IMR-90 (cell line): ENCODE measurements around the gene DPYSL3. TPM values are rescaled to one million over a fixed set of nuclear protein-coding genes. Genes with fewer than 3 reads are reported as not detected.

ENCODE experiments used
- ATAC-seq: fragments of 200-7000 bp; cut with Tn5 transposase; 2 replicates; pipeline ENCODE4 v1.9.1; 2020; ENCODE audit warnings: low read depth, mild to moderate bottlenecking, moderate library complexity
- BruUV-seq: library from RNA; stranded (reverse); fragments of 400-500 nt; replicated peaks from 2 replicates; lab custom pipeline; 2021; lab: Mats Ljungman, UMichigan
- CTCF ChIA-PET: fragments of 300-600 bp; formaldehyde crosslinking; extraction: SDS; loops from one replicate; lab custom pipeline; 2021; ENCODE audit warnings: antibody characterized with exemption; lab: Yijun Ruan, JAX
- POLR2A ChIA-PET: fragments of 300-600 bp; sonication (Branson Sonifier 250); formaldehyde crosslinking; loops from one replicate; lab custom pipeline; 2022; ENCODE audit warnings: antibody characterized with exemption; ENCODE audit not compliant: unreplicated experiment; lab: Charles Lee
- DNase-seq: peaks from one replicate; pipeline ENCODE4 v3.0.0; 2013
- H2AFZ ChIP-seq: replicated peaks from 2 replicates; pipeline ENCODE3; 2013; ENCODE audit warnings: low read length, mild to moderate bottlenecking; ENCODE audit not compliant: poor library complexity
- H2AK5ac ChIP-seq: 2 replicates; pipeline ENCODE4 v1.6.1; 2013; ENCODE audit warnings: low read depth, low read length, inconsistent platforms
- H2AK9ac ChIP-seq: replicated peaks from 2 replicates; pipeline ENCODE3; 2013; ENCODE audit warnings: mild to moderate bottlenecking, low read depth, low read length, moderate library complexity; ENCODE audit not compliant: poor library complexity
- H2BK120ac ChIP-seq: 2 replicates; pipeline ENCODE4 v1.6.1; 2013; ENCODE audit warnings: low read depth, low read length, inconsistent platforms
- H2BK15ac ChIP-seq: 3 replicates; pipeline ENCODE4 v1.6.1; 2013; ENCODE audit warnings: low read depth, low read length, inconsistent platforms
- H2BK20ac ChIP-seq: 2 replicates; pipeline ENCODE4 v1.6.1; 2013; ENCODE audit warnings: low read depth, mild to moderate bottlenecking, inconsistent platforms, low read length, moderate library complexity
- H2BK5ac ChIP-seq: 2 replicates; pipeline ENCODE4 v1.6.1; 2013; ENCODE audit warnings: mild to moderate bottlenecking, low read depth, low read length, inconsistent platforms; ENCODE audit not compliant: poor library complexity, severe bottlenecking
- H3K14ac ChIP-seq: replicated peaks from 2 replicates; pipeline ENCODE4 v1.6.1; 2013; ENCODE audit warnings: low read depth, low read length, inconsistent platforms
- H3K18ac ChIP-seq: 2 replicates; pipeline ENCODE4 v1.6.1; 2013; ENCODE audit warnings: low read depth, low read length, control low read depth
- H3K23ac ChIP-seq: 2 replicates; pipeline ENCODE4 v1.6.1; 2013; ENCODE audit warnings: low read depth, low read length, inconsistent platforms
- H3K27ac ChIP-seq: 2 replicates; pipeline ENCODE4 v1.5.1; 2013; ENCODE audit warnings: mild to moderate bottlenecking, control low read depth, low read length; ENCODE audit not compliant: insufficient read depth
- H3K27me3 ChIP-seq: 2 replicates; pipeline ENCODE4 v1.6.1; 2013; ENCODE audit warnings: low read length; ENCODE audit not compliant: control insufficient read depth, insufficient read depth
- H3K36me3 ChIP-seq: 2 replicates; pipeline ENCODE4 v1.6.1; 2013; ENCODE audit warnings: low read length, mixed read lengths; ENCODE audit not compliant: control insufficient read depth, insufficient read depth
- H3K4ac ChIP-seq: 2 replicates; pipeline ENCODE4 v1.6.1; 2013; ENCODE audit warnings: low read depth, low read length, inconsistent platforms
- H3K4me1 ChIP-seq: 2 replicates; pipeline ENCODE4 v1.6.1; 2013; ENCODE audit warnings: low read length, mixed read lengths; ENCODE audit not compliant: control insufficient read depth, insufficient read depth
- H3K4me2 ChIP-seq: 2 replicates; pipeline ENCODE4 v1.6.1; 2013; ENCODE audit warnings: low read depth, mild to moderate bottlenecking, control low read depth, low read length, moderate library complexity
- H3K4me3 ChIP-seq: 2 replicates; pipeline ENCODE4 v1.5.1; 2013; ENCODE audit warnings: low read depth, mild to moderate bottlenecking, control low read depth, low read length, moderate library complexity; ENCODE audit not compliant: insufficient read depth
- H3K56ac ChIP-seq: 2 replicates; pipeline ENCODE4 v1.6.1; 2013; ENCODE audit warnings: low read length, inconsistent platforms; ENCODE audit not compliant: insufficient read depth; ENCODE audit errors: extremely low read depth
- H3K79me1 ChIP-seq, 2 experiments: 2 replicates each; pipeline ENCODE4 v1.6.1; 2013; ENCODE audit warnings: low read length in 2 of 2, inconsistent platforms in 1 of 2, low read depth in 1 of 2
- H3K9ac ChIP-seq: 2 replicates; pipeline ENCODE4 v1.6.1; 2013; ENCODE audit warnings: low read depth, low read length, control low read depth
- H3K9me1 ChIP-seq: 2 replicates; pipeline ENCODE4 v1.6.1; 2013; ENCODE audit warnings: low read length, inconsistent platforms; ENCODE audit not compliant: insufficient read depth
- H3K9me3 ChIP-seq: 2 replicates; pipeline ENCODE4 v1.6.1; 2013; ENCODE audit warnings: low read length; ENCODE audit not compliant: control insufficient read depth, insufficient read depth
- H4K20me1 ChIP-seq: 2 replicates; pipeline ENCODE4 v1.6.1; 2013; ENCODE audit warnings: low read length, inconsistent platforms; ENCODE audit not compliant: insufficient read depth
- H4K5ac ChIP-seq: 2 replicates; pipeline ENCODE4 v1.6.1; 2013; ENCODE audit warnings: mild to moderate bottlenecking, low read depth, low read length, control low read depth
- H4K8ac ChIP-seq, 2 experiments: 2 replicates each; pipeline ENCODE4 v1.6.1; 2013; ENCODE audit warnings: low read depth in 2 of 2, low read length in 2 of 2, control low read depth in 1 of 2, inconsistent platforms in 1 of 2
- H4K91ac ChIP-seq: 2 replicates; pipeline ENCODE4 v1.6.1; 2013; ENCODE audit warnings: low read depth, low read length, inconsistent platforms; ENCODE audit not compliant: insufficient read depth
- CTCF ChIP-seq: conservative IDR thresholded peaks from 2 replicates; pipeline ENCODE4 v1.5.1; 2012; ENCODE audit warnings: mild to moderate bottlenecking, low read depth, low read length, improper control_type of control experiment
- MXI1 ChIP-seq: IDR thresholded peaks from 2 replicates; pipeline ENCODE4 v1.6.1; 2012; ENCODE audit warnings: low read depth, mild to moderate bottlenecking, low read length, moderate library complexity, borderline replicate concordance
- WGBS, 2 experiments: methylation state at CpG; one replicate each; pipeline versions ENCODE4 v1.1.5 to v1.1.7; 2013; ENCODE audit warnings: missing lambda C conversion rate in 2 of 2; ENCODE audit not compliant: insufficient read length in 1 of 2; ENCODE audit errors: extremely low coverage in 2 of 2; 5-methylcytosine and 5-hydroxymethylcytosine counted together
- dilution Hi-C: fragments of 300-500 bp; cut with HindIII; formaldehyde crosslinking; loops from one replicate; pipeline ENCODE4 v1.14.3; 2018; ENCODE audit warnings: low sequenced_read_pairs; ENCODE audit not compliant: unreplicated experiment
- in situ Hi-C: fragments of 300-500 bp; cut with MboI; formaldehyde crosslinking; loops from 3 replicates; pipeline ENCODE4 v1.14.3; 2019; ENCODE audit warnings: low sequenced_read_pairs, inconsistent platforms, mixed read lengths
- intact Hi-C: fragments of 100-400 bp; cut with micrococcal nuclease; formaldehyde crosslinking; loops from 2 replicates; pipeline ENCODE4 v1.10.0; 2022
- polyA plus RNA-seq, 3 experiments: library from polyadenylated mRNA; depleted of rRNA; stranded (reverse); fragments of >200 nt; gene quantifications; 2 replicates each; pipeline ENCODE4 v1.2.3, GENCODE V29; 2012; ENCODE audit warnings: low replicate concordance in 1 of 3
- total RNA-seq: library from RNA; depleted of rRNA; stranded (reverse); fragments of >200 nt; gene quantifications from 2 replicates; pipeline ENCODE4 v1.2.3, GENCODE V29; 2012
- TF ChIP-seq, protein P1 (sequence below): fragments of 150-350 bp; IDR thresholded peaks from 2 replicates; pipeline ENCODE4 v1.6.1; 2016; ENCODE audit warnings: low read depth, mild to moderate bottlenecking, low read length, moderate library complexity, borderline replicate concordance

The DPYSL3 gene
- total and polyA plus RNA-seq, 2 of the 4 experiments (the other 2 are of a cell fraction): 50.2 to 60.9 TPM

DNA sequence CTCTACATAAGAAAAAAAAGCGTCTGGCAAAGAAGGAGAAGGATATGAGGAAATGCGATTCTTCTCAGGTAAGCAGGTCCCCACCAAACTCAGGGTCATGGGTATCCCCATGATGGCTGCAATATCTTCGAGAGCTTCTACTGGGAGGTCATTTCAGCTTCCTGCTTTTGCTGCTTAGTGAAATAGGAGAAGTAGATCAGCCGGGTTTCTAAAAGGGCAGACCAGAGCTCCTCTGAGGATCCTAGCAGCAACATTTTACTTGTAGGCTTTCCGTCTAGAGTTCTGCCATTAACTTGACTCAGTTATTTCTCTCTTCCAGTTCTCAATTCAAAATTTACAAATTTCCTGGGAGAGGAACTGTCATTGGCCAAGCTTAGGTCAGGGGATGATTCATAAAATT, 134.7 kb downstream of the DPYSL3 start:
- in situ Hi-C loops (no loop called here), intact Hi-C loops (no loop called here), dilution Hi-C loops (no loop called here)
- H3K9me3 ChIP-seq: peaks cover 2% of the 10 kb centered on the region; the same call in 1 of the 2 replicates
- no peak for DNase-seq
- no peak overlapping the region for H3K56ac ChIP-seq
- no peak overlapping the region for H2BK15ac ChIP-seq
- WGBS, 2 experiments: 43% methylated on average over 1 of the region's 5 CpGs; no CpG with 5 or more reads in 1 of the 2 experiments
- no peak overlapping the region for H3K27ac ChIP-seq
- no peak overlapping the region for H2BK20ac ChIP-seq
- peaks cover 3% of the 10 kb centered on the region; the same call in 1 of the 2 replicates for H3K27me3 ChIP-seq
- no peak overlapping the region for H2AK5ac ChIP-seq
- ChIA-PET POLR2A (no interaction called here), CTCF (interaction anchor here (0.6 to 1.3 kb wide), 2 partner anchors 13 to 29 kb away, joined by 3 read pairs; no protein-coding TSS in a partner anchor)
- ATAC-seq: no peak
- no peak overlapping the region for H4K8ac ChIP-seq
- no peaks in the 10 kb centered on the region for H3K36me3 ChIP-seq
- H3K4ac ChIP-seq: no peak overlapping the region
- no peak overlapping the region for H2BK120ac ChIP-seq
- H2AFZ ChIP-seq: no peak overlapping the region
- BruUV-seq: no TSS peak
- H3K18ac ChIP-seq: no peak overlapping the region
- no peaks in the 10 kb centered on the region for H3K9me1 ChIP-seq
- H3K9ac ChIP-seq: no peak overlapping the region
- no peak overlapping the region for H4K91ac ChIP-seq
- TF ChIP-seq MXI1 (no peak), CTCF (no peak)
- TF ChIP-seq, protein P1, sequence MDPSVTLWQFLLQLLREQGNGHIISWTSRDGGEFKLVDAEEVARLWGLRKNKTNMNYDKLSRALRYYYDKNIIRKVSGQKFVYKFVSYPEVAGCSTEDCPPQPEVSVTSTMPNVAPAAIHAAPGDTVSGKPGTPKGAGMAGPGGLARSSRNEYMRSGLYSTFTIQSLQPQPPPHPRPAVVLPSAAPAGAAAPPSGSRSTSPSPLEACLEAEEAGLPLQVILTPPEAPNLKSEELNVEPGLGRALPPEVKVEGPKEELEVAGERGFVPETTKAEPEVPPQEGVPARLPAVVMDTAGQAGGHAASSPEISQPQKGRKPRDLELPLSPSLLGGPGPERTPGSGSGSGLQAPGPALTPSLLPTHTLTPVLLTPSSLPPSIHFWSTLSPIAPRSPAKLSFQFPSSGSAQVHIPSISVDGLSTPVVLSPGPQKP: no peak
- no peaks in the 10 kb centered on the region for H3K79me1 ChIP-seq
- no peak overlapping the region for H2AK9ac ChIP-seq
- H2BK5ac ChIP-seq: no peak overlapping the region
- H4K5ac ChIP-seq: no peak overlapping the region
- H3K14ac ChIP-seq: no peak overlapping the region
- H3K23ac ChIP-seq: no peak overlapping the region
- H3K4me3 ChIP-seq: no peak overlapping the region
- peaks cover 2% of the 10 kb centered on the region; the same call in 1 of the 2 replicates for H3K4me1 ChIP-seq
- H4K20me1 ChIP-seq: no peaks in the 10 kb centered on the region
- H3K4me2 ChIP-seq: no peak overlapping the region
